Ishikawa (cell line): ENCODE measurements around the gene MGAT5B.

Experiments
- CEBPB ChIP-seq: IDR thresholded peaks from 2 replicates; pipeline ENCODE4 v1.6.1; 2012
- CREB1 ChIP-seq: IDR thresholded peaks from 2 replicates; pipeline ENCODE4 v1.6.1; 2012; ENCODE audit warnings: low read depth
- EGR1 ChIP-seq: IDR thresholded peaks from 2 replicates; pipeline ENCODE4 v1.6.1; 2012
- EP300 ChIP-seq: IDR thresholded peaks from 2 replicates; pipeline ENCODE4 v1.6.1; 2012; ENCODE audit warnings: borderline replicate concordance
- FOXM1 ChIP-seq: IDR thresholded peaks from 2 replicates; pipeline ENCODE4 v1.6.1; 2012; ENCODE audit warnings: low read depth, borderline replicate concordance
- NFIC ChIP-seq: IDR thresholded peaks from 2 replicates; pipeline ENCODE4 v1.6.1; 2012
- RAD21 ChIP-seq: IDR thresholded peaks from 2 replicates; pipeline ENCODE4 v1.6.1; 2012; ENCODE audit warnings: low read depth
- REST ChIP-seq: IDR thresholded peaks from 2 replicates; pipeline ENCODE4 v1.6.1; 2012; ENCODE audit warnings: low read depth, mild to moderate bottlenecking
- TAF1 ChIP-seq: IDR thresholded peaks from 2 replicates; pipeline ENCODE4 v1.6.1; 2012; ENCODE audit warnings: low read depth, mild to moderate bottlenecking
- TEAD4 ChIP-seq: IDR thresholded peaks from 2 replicates; pipeline ENCODE4 v1.6.1; 2012
- USF1 ChIP-seq: IDR thresholded peaks from 2 replicates; pipeline ENCODE4 v1.6.1; 2012
- YY1 ChIP-seq: IDR thresholded peaks from 2 replicates; pipeline ENCODE4 v1.6.1; 2012; ENCODE audit warnings: low read depth
- TF ChIP-seq, protein P1 (sequence below): IDR thresholded peaks from 2 replicates; pipeline ENCODE4 v1.6.1; 2012

GRCh38 chr17:76922084-76922483 is 53.9 kb downstream of the MGAT5B start:
- TF ChIP-seq EP300 (no peak), CREB1 (no peak), RAD21 (no peak), CEBPB (no peak), TAF1 (no peak), REST (no peak), TEAD4 (no peak), FOXM1 (no peak), YY1 (no peak), NFIC (no peak), EGR1 (no peak), USF1 (no peak)
- TF ChIP-seq, protein P1, sequence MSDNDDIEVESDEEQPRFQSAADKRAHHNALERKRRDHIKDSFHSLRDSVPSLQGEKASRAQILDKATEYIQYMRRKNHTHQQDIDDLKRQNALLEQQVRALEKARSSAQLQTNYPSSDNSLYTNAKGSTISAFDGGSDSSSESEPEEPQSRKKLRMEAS, result no peak
